H1 (cell line): Measurements from ENCODE around the gene LSM5. TPM values are rescaled to one million over a fixed set of nuclear protein-coding genes. Genes with fewer than 3 reads are reported as not detected.

Experiments used
- CTCF ChIA-PET: fragments of 300-600 bp; sonication (Branson Sonifier 250); formaldehyde crosslinking; loops from one replicate; lab custom pipeline; 2021; ENCODE audit not compliant: partially characterized antibody; lab: Charles Lee
- POLR2A ChIA-PET: fragments of 300-600 bp; sonication (Branson Sonifier 250); formaldehyde crosslinking; loops from one replicate; lab custom pipeline; 2021; ENCODE audit warnings: inconsistent platforms; ENCODE audit not compliant: partially characterized antibody; lab: Charles Lee
- DNase-seq, 2 experiments: peaks; one replicate each; pipeline versions ENCODE4 v3.0.0 to v3.0.0-alpha.2; 2010 to 2022; ENCODE audit warnings: low spot score in 2 of 2, low read depth in 1 of 2, mixed read lengths in 1 of 2
- FAIRE-seq: peaks from 2 replicates; lab custom pipeline; 2011; peaks lifted over from hg19 to GRCh38; lab: Jason Lieb, UNC
- H2AFZ ChIP-seq: 2 replicates; pipeline ENCODE4 v1.8.1; 2012; ENCODE audit warnings: low read length, inconsistent platforms
- H2AK5ac ChIP-seq: 2 replicates; pipeline ENCODE4 v1.6.1; 2013; ENCODE audit warnings: low read depth, low read length
- H2BK120ac ChIP-seq: replicated peaks from 2 replicates; pipeline ENCODE3; 2013; ENCODE audit warnings: low read depth, low read length, inconsistent platforms
- H2BK12ac ChIP-seq: 2 replicates; pipeline ENCODE4 v1.6.1; 2013; ENCODE audit warnings: low read depth, low read length
- H2BK15ac ChIP-seq: 2 replicates; pipeline ENCODE4 v1.6.1; 2013; ENCODE audit warnings: low read length
- H2BK20ac ChIP-seq: 2 replicates; pipeline ENCODE4 v1.6.1; 2013; ENCODE audit warnings: low read length
- H2BK5ac ChIP-seq: 2 replicates; pipeline ENCODE4 v1.6.1; 2013; ENCODE audit warnings: low read depth, low read length
- H3K14ac ChIP-seq: 2 replicates; pipeline ENCODE4 v1.6.1; 2013; ENCODE audit warnings: inconsistent platforms; ENCODE audit not compliant: insufficient read length
- H3K18ac ChIP-seq: 2 replicates; pipeline ENCODE4 v1.6.1; 2013; ENCODE audit warnings: low read length; ENCODE audit errors: extremely low read depth
- H3K23ac ChIP-seq: 2 replicates; pipeline ENCODE4 v1.6.1; 2013; ENCODE audit warnings: inconsistent platforms; ENCODE audit not compliant: insufficient read length
- H3K23me2 ChIP-seq: 2 replicates; pipeline ENCODE4 v1.6.1; 2013; ENCODE audit warnings: low read depth, low read length
- H3K27ac ChIP-seq: 2 replicates; pipeline ENCODE4 v1.6.1; 2011; ENCODE audit warnings: low read depth, low read length, inconsistent platforms
- H3K27me3 ChIP-seq, 4 experiments: replicated peaks in 1 of 4; 1 replicate in 1 of 4; 2 replicates in 3 of 4; pipeline versions ENCODE4 v1.6.1 to v1.8.1; 2011 to 2013; ENCODE audit warnings: low read length in 3 of 4, mild to moderate bottlenecking in 3 of 4, inconsistent platforms in 2 of 4, mixed read lengths in 2 of 4, moderate library complexity in 1 of 4; ENCODE audit not compliant: control insufficient read depth in 3 of 4, insufficient read depth in 3 of 4; ENCODE audit errors: extremely low read depth in 1 of 4
- H3K36me3 ChIP-seq, 4 experiments: 2 replicates each; pipeline versions ENCODE4 v1.6.1 to v1.8.1; 2011 to 2013; ENCODE audit warnings: mild to moderate bottlenecking in 4 of 4, low read length in 3 of 4, moderate library complexity in 2 of 4, control low read depth in 1 of 4, inconsistent platforms in 1 of 4; ENCODE audit not compliant: insufficient read depth in 4 of 4, control insufficient read depth in 2 of 4
- H3K4ac ChIP-seq: replicated peaks from 2 replicates; pipeline ENCODE3; 2013; ENCODE audit warnings: low read length, low read depth, mixed read lengths, inconsistent platforms; ENCODE audit not compliant: insufficient read length
- H3K4me1 ChIP-seq, 4 experiments: replicated peaks in 1 of 4; 1 replicate in 1 of 4; 2 replicates in 3 of 4; pipeline versions ENCODE4 v1.6.1 to v1.8.1; 2011 to 2013; ENCODE audit warnings: low read length in 3 of 4, inconsistent platforms in 2 of 4, mixed read lengths in 1 of 4; ENCODE audit not compliant: insufficient read depth in 4 of 4, control insufficient read depth in 3 of 4
- H3K4me2 ChIP-seq, 2 experiments: 2 replicates each; pipeline versions ENCODE4 v1.6.1 to v1.8.1; 2011 to 2013; ENCODE audit warnings: low read depth in 2 of 2, low read length in 2 of 2, control low read depth in 1 of 2, inconsistent platforms in 1 of 2, mild to moderate bottlenecking in 1 of 2; ENCODE audit not compliant: insufficient read depth in 1 of 2
- H3K4me3 ChIP-seq, 4 experiments: fragments of 200-600, 300-600 bp in 1 of 4; sonication (generic), shearing (Covaris generic), sonication (Bioruptor Twin) in 1 of 4; 2 replicates each; pipeline versions ENCODE4 v1.5.1 to v1.8.1; 2011 to 2016; ENCODE audit warnings: low read length in 4 of 4, low read depth in 3 of 4, control low read depth in 2 of 4, inconsistent platforms in 2 of 4, mild to moderate bottlenecking in 2 of 4, mixed read lengths in 1 of 4, moderate library complexity in 1 of 4; ENCODE audit not compliant: insufficient read depth in 2 of 4; ENCODE audit errors: extremely low read depth in 1 of 4
- H3K56ac ChIP-seq: replicated peaks from 2 replicates; pipeline ENCODE3; 2013; ENCODE audit warnings: low read depth, mild to moderate bottlenecking, mixed read lengths, low read length, inconsistent platforms; ENCODE audit not compliant: insufficient read length
- H3K79me1 ChIP-seq: 2 replicates; pipeline ENCODE4 v1.6.1; 2013; ENCODE audit warnings: low read depth, low read length, control low read depth
- H3K79me2 ChIP-seq, 2 experiments: 2 replicates each; pipeline versions ENCODE4 v1.6.1 to v1.8.1; 2012 to 2013; ENCODE audit warnings: low read length in 2 of 2, mild to moderate bottlenecking in 2 of 2, inconsistent platforms in 1 of 2; ENCODE audit not compliant: insufficient read depth in 2 of 2, control insufficient read depth in 1 of 2
- H3K9ac ChIP-seq, 4 experiments: replicated peaks in 1 of 4; 1 replicate in 1 of 4; 2 replicates in 3 of 4; pipeline versions ENCODE4 v1.6.1 to v1.8.1; 2011 to 2013; ENCODE audit warnings: low read depth in 3 of 4, low read length in 3 of 4, control low read depth in 2 of 4, mild to moderate bottlenecking in 2 of 4, moderate library complexity in 2 of 4, inconsistent platforms in 1 of 4; ENCODE audit errors: extremely low read depth in 1 of 4
- H3K9me3 ChIP-seq, 2 experiments: 2 replicates each; pipeline versions ENCODE4 v1.6.1 to v1.8.1; 2012 to 2013; ENCODE audit warnings: mild to moderate bottlenecking in 2 of 2, moderate library complexity in 2 of 2, control low read depth in 1 of 2, inconsistent platforms in 1 of 2, low read depth in 1 of 2, low read length in 1 of 2, mixed read lengths in 1 of 2; ENCODE audit not compliant: insufficient read depth in 2 of 2
- H4K20me1 ChIP-seq, 2 experiments: replicated peaks in 1 of 2; 2 replicates each; pipeline versions ENCODE3 to v1.8.1; 2011 to 2013; ENCODE audit warnings: inconsistent platforms in 2 of 2, low read length in 2 of 2, mild to moderate bottlenecking in 1 of 2; ENCODE audit not compliant: insufficient read depth in 2 of 2, control insufficient read depth in 1 of 2
- H4K5ac ChIP-seq: 2 replicates; pipeline ENCODE4 v1.6.1; 2013; ENCODE audit warnings: low read length, low read depth, mixed read lengths, inconsistent platforms; ENCODE audit not compliant: insufficient read length
- H4K8ac ChIP-seq: 2 replicates; pipeline ENCODE4 v1.8.0; 2013; ENCODE audit warnings: mild to moderate bottlenecking, moderate library complexity, low read length, inconsistent platforms; ENCODE audit not compliant: insufficient read depth; ENCODE audit errors: extremely low read depth
- H4K91ac ChIP-seq: replicated peaks from 2 replicates; pipeline ENCODE3; 2013; ENCODE audit warnings: low read length, mixed read lengths, inconsistent platforms; ENCODE audit not compliant: insufficient read length
- EP300 ChIP-seq, 2 experiments: IDR thresholded peaks; 1 replicate in 1 of 2; 2 replicates in 1 of 2; pipeline ENCODE4 v1.6.1; 2011 to 2012; ENCODE audit warnings: low read depth in 2 of 2, low read length in 2 of 2, mild to moderate bottlenecking in 2 of 2, borderline replicate concordance in 1 of 2, inconsistent platforms in 1 of 2, moderate library complexity in 1 of 2
- HDAC2 ChIP-seq, 2 experiments: fragments of 300-600 bp in 1 of 2; sonication (generic) in 1 of 2; IDR thresholded peaks; 2 replicates each; pipeline ENCODE4 v1.6.1; 2011 to 2012; ENCODE audit warnings: low read depth in 2 of 2, low read length in 2 of 2, mild to moderate bottlenecking in 2 of 2, moderate library complexity in 2 of 2, borderline replicate concordance in 1 of 2, inconsistent platforms in 1 of 2
- RFX5 ChIP-seq: IDR thresholded peaks from 2 replicates; pipeline ENCODE4 v1.6.1; 2011; ENCODE audit warnings: low read depth, low read length, improper control_type of control experiment, borderline replicate concordance
- SP1 ChIP-seq: IDR thresholded peaks from 2 replicates; pipeline ENCODE4 v1.6.1; 2011; ENCODE audit warnings: low read depth, low read length
- whole genome bisulfite sequencing, 2 experiments: shearing (Covaris generic) in 1 of 2; methylation state at CpG; one replicate each; pipeline versions ENCODE4 v1.1.6 to v1.1.7; 2013 to 2015; ENCODE audit warnings: low lambda C conversion rate in 2 of 2, mixed read lengths in 2 of 2, inconsistent platforms in 1 of 2, low coverage in 1 of 2, missing lambda C conversion rate in 1 of 2; ENCODE audit not compliant: insufficient replicate concordance in 2 of 2, insufficient coverage in 1 of 2, insufficient read length in 1 of 2; ENCODE audit errors: extremely low coverage in 1 of 2, missing lambda C conversion rate in 1 of 2; 5-methylcytosine and 5-hydroxymethylcytosine counted together
- polyA plus RNA-seq, 7 experiments: library from polyadenylated mRNA; depleted of rRNA in 3 of 7; stranded (reverse) in 5 of 7; unstranded in 2 of 7; fragments of >200 nt in 5 of 7; fragments of 200-250 nt in 2 of 7; gene quantifications; 1 replicate in 5 of 7; 2 replicates in 1 of 7; 4 replicates in 1 of 7; pipeline versions ENCODE4 v1.2.1 to v1.2.3, GENCODE V29; 2011 to 2013; ENCODE audit warnings: missing spikeins in 2 of 7, mixed read lengths in 2 of 7
- total RNA-seq: library from RNA; stranded (reverse); fragmentation: NEBNext Ultra II Directional; extraction: Animal tissue kit (Norgen Biotek cat#: 25700); gene quantifications from 2 replicates; pipeline ENCODE4 v1.2.1, GENCODE V29; 2021

LSM5 gene
- total and polyA plus RNA-seq, 2 of the 8 experiments (the other 6 are each of a cell fraction or from before 2014, with no cell fraction given), result 58.9 to 103 TPM

GRCh38 chr7:32501522-32501921 lies 11.3 kb upstream of the LSM5 start:
- Histone ChIP-seq H4K8ac (no peak overlapping the region), H4K20me1 (peaks cover 7 to 9% of the 10 kb centered on the region in 2 experiments), H3K4me1 (peaks cover 0 to 6% (median 1%) of the 10 kb centered on the region in 4 experiments; a peak in 2 of 7 replicates), H3K14ac (no peak overlapping the region), H3K27ac (no peak overlapping the region), H3K9me3 (no peaks in the 10 kb centered on the region), H3K27me3 (peaks cover 0 to 1% (median 0%) of the 10 kb centered on the region in 4 experiments; a peak in 1 of 7 replicates), H3K79me1 (no peaks in the 10 kb centered on the region), H2BK15ac (no peak overlapping the region), H4K91ac (no peak overlapping the region), H3K4me3 (no peak overlapping the region), H3K56ac (no peak overlapping the region), H3K79me2 (peaks cover 19 to 93% of the 10 kb centered on the region in 2 experiments), H3K4ac (no peak overlapping the region), H2BK12ac (no peak overlapping the region), H3K9ac (no peak overlapping the region), H3K23me2 (no peaks in the 10 kb centered on the region), H3K4me2 (no peak overlapping the region), H2BK5ac (no peak overlapping the region), H3K36me3 (peaks cover 0 to 4% (median 0%) of the 10 kb centered on the region in 4 experiments; a peak in 1 of 8 replicates), H3K23ac (no peak overlapping the region), H2AK5ac (no peak overlapping the region), H2BK120ac (no peak overlapping the region), H4K5ac (no peak overlapping the region), H2AFZ (no peak overlapping the region), H2BK20ac (no peak overlapping the region), H3K18ac (no peak overlapping the region)
- no peak for TF ChIP-seq EP300 (IDR thresholded peaks at IDR 0.05; ENCODE audit: borderline replicate concordance in 1 of 2, low read depth in 2 of 2, low read length in 2 of 2)
- no peak for TF ChIP-seq RFX5
- no peak for TF ChIP-seq HDAC2 (IDR thresholded peaks at IDR 0.05; ENCODE audit: borderline replicate concordance in 1 of 2, low read depth in 2 of 2, low read length in 2 of 2)
- no peak for TF ChIP-seq SP1
- DNase-seq (no peak), FAIRE-seq (no peak)
- ChIA-PET POLR2A (no interaction called here), CTCF (interaction anchor here (0.6 kb wide), 1 partner anchor 573 kb away, joined by 3 read pairs; no protein-coding TSS in a partner anchor)
- 75% methylated on average over 1 of the region's 1 CpG; no CpG with 5 or more reads in 1 of the 2 experiments for WGBS, 2 experiments
